ENCODE data around the gene DENND5A. TPM values are rescaled to one million over a fixed set of nuclear protein-coding genes. Genes with fewer than 3 reads are reported as not detected.

DENND5A gene
- total RNA-seq, 4 donors from 2014 or later: 18.9 to 117 (median 22.7) TPM

GRCh38 chr11:9143721-9144120 is 121.4 kb downstream of the DENND5A start:
- H3K4me1 ChIP-seq: peaks cover 0 to 11% (median 3%) of the 10 kb centered on the region in 4 donors
- H3K27me3 ChIP-seq: no peaks in the 10 kb centered on the region
- TF ChIP-seq POLR2AphosphoS5 (IDR thresholded peaks at IDR 0.05): no peak
- TF ChIP-seq POLR2A (IDR thresholded peaks at IDR 0.05): no peak
- no peak for TF ChIP-seq CTCF (IDR thresholded peaks at IDR 0.05)
- TF ChIP-seq EP300 (IDR thresholded peaks at IDR 0.05; ENCODE audit: low read depth): no peak
- in situ Hi-C loops (cut with MboI; ENCODE audit: low pct_ligation_motif_present in 1 of 4, low pct_unique_long_range_greater_than_20kb in 1 of 4, low sequenced_read_pairs in 3 of 4): loop anchor here in 1 of 4 donors (25.0 kb wide), 1 partner anchor 131 kb away; the partner anchor contains the start of gene NRIP3
- H3K27ac ChIP-seq: no peak overlapping the region
- intact Hi-C loops (cut with DNase I; ENCODE audit: low total_unique reads): no loop called here
- H3K9me3 ChIP-seq: no peaks in the 10 kb centered on the region
- DNase-seq: no peak
- peaks cover 0 to 19% (median 2%) of the 10 kb centered on the region in 4 donors for H3K36me3 ChIP-seq
- no peak overlapping the region for H3K4me3 ChIP-seq
- WGBS, 2 donors (ENCODE audit: low coverage in 1 of 2): 94% methylated on average over 1 of the region's 1 CpG; no CpG with 5 or more reads in 1 of the 2 donors

- Histone ChIP-seq H3K9me3 (no peaks in the 10 kb centered on the region), H3K27ac (no peak overlapping the region), H3K27me3 (no peaks in the 10 kb centered on the region), H3K36me3 (peaks cover 0 to 19% (median 2%) of the 10 kb centered on the region in 4 donors), H3K4me1 (peaks cover 0 to 19% (median 9%) of the 10 kb centered on the region in 4 donors), H3K4me3 (no peak overlapping the region)
- DNase-seq: no peak
- 88% methylated on average over 7 of the region's 7 CpGs; no CpG with 5 or more reads in 1 of the 2 donors for WGBS, 2 donors (ENCODE audit: low coverage in 1 of 2)
- TF ChIP-seq CTCF (IDR thresholded peaks at IDR 0.05) (no peak), POLR2AphosphoS5 (IDR thresholded peaks at IDR 0.05) (no peak), EP300 (IDR thresholded peaks at IDR 0.05; ENCODE audit: low read depth) (no peak), POLR2A (IDR thresholded peaks at IDR 0.05) (no peak)
- in situ Hi-C loops (cut with MboI; ENCODE audit: low pct_ligation_motif_present in 1 of 4, low pct_unique_long_range_greater_than_20kb in 1 of 4, low sequenced_read_pairs in 3 of 4): loop anchor here in 1 of 4 donors (25.0 kb wide), 1 partner anchor 130 kb away; the partner anchor contains the start of gene NRIP3
- intact Hi-C loops (cut with DNase I; ENCODE audit: low total_unique reads): no loop called here
These were observed 122.4 kb downstream of the DENND5A start for GRCh38 chr11:9142732-9143131.

GRCh38 chr11:9141186-9141585 is 124.0 kb downstream of the DENND5A start:
- 86% methylated on average over 7 of the region's 7 CpGs; no CpG with 5 or more reads in 1 of the 2 donors for WGBS, 2 donors (ENCODE audit: low coverage in 1 of 2)
- no peaks in the 10 kb centered on the region for H3K27me3 ChIP-seq
- peaks cover 0 to 24% (median 15%) of the 10 kb centered on the region in 4 donors for H3K4me1 ChIP-seq
- H3K36me3 ChIP-seq: peaks cover 0 to 13% (median 0%) of the 10 kb centered on the region in 4 donors
- no peaks in the 10 kb centered on the region for H3K9me3 ChIP-seq
- TF ChIP-seq POLR2A (IDR thresholded peaks at IDR 0.05) (no peak), EP300 (IDR thresholded peaks at IDR 0.05; ENCODE audit: low read depth) (no peak), POLR2AphosphoS5 (IDR thresholded peaks at IDR 0.05) (no peak), CTCF (IDR thresholded peaks at IDR 0.05) (no peak)
- in situ Hi-C loops (cut with MboI; ENCODE audit: low pct_ligation_motif_present in 1 of 4, low pct_unique_long_range_greater_than_20kb in 1 of 4, low sequenced_read_pairs in 3 of 4) (loop anchor here in 1 of 4 donors (25.0 kb wide), 1 partner anchor 129 kb away; the partner anchor contains the start of gene NRIP3), intact Hi-C loops (cut with DNase I; ENCODE audit: low total_unique reads) (no loop called here)
- no peak overlapping the region for H3K27ac ChIP-seq
- DNase-seq: no peak
- no peak overlapping the region for H3K4me3 ChIP-seq

GRCh38 chr11:9139628-9140357 is 125.4 kb downstream of the DENND5A start:
- H3K27ac ChIP-seq: no peak overlapping the region
- no peak overlapping the region for H3K4me3 ChIP-seq
- peaks cover 0 to 11% (median 0%) of the 10 kb centered on the region in 4 donors for H3K36me3 ChIP-seq
- no peaks in the 10 kb centered on the region for H3K9me3 ChIP-seq
- intact Hi-C loops (cut with DNase I; ENCODE audit: low total_unique reads): loop anchor here (5.0 kb wide), 1 partner anchor 122 kb away; no protein-coding TSS in a partner anchor
- no peak for DNase-seq
- in situ Hi-C loops (cut with MboI; ENCODE audit: low pct_ligation_motif_present in 1 of 4, low pct_unique_long_range_greater_than_20kb in 1 of 4, low sequenced_read_pairs in 3 of 4): loop anchor here in 3 of 4 donors (5.0 to 25.0 kb wide), 2 partner anchors 122 to 127 kb away; partner anchors contain the start of gene NRIP3 (in 1 of the 3)
- WGBS, 2 donors (ENCODE audit: low coverage in 1 of 2): 80 to 87% methylated on average over 1 to 7 of the region's 7 CpGs
- peaks cover 0 to 24% (median 15%) of the 10 kb centered on the region in 4 donors for H3K4me1 ChIP-seq
- no peaks in the 10 kb centered on the region for H3K27me3 ChIP-seq
- TF ChIP-seq EP300 (IDR thresholded peaks at IDR 0.05; ENCODE audit: low read depth): no peak
- no peak for TF ChIP-seq POLR2A (IDR thresholded peaks at IDR 0.05)
- TF ChIP-seq POLR2AphosphoS5 (IDR thresholded peaks at IDR 0.05): no peak
- no peak for TF ChIP-seq CTCF (IDR thresholded peaks at IDR 0.05)
